ENCODE results near the gene KAZALD1.

KAZALD1 gene

GRCh38 chr10:101061624-101062231 lies at the start of gene KAZALD1:
Gene KAZALD1 (plus strand): TSS chr10:101061989. CDS start chr10:101062593, 604 bp downstream.
- DNase-seq: no peak

DNA sequence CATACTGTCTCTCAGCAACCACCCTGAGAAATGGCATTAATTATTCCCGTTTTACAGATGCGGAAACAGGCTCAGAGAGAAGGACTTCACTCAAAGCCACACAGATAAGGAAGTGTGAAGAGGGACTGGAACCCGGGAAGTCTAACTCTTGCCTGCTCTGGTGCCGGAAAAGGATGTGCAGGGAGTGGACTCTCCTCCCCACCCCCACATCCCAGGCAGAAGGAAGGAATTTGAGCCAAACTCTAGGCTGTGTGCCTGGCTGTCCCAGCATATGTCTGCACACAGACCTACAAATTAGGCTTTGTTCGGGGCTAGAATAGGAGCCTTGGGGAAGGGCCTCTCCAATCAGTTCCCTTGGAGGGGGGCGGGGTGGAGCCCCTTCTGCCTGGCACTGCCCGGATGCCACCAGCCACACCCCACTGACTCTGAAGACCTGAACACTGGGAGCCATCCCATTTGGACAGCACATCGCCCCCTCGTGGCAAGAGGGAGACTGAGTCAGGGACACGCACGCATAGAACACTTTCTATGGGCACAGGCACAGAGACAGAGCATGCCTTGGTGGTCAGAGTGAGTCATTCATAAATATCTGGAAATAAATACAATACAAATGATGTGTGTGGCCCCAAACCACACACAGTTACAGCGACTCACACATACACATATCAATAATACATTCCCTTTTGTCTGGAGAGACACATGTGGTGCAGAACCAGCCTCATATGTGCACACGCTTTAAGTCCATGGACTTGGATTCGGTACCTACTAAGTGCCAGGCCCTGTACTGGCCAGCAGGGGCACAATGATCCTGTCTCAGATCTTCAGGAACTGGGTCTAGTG lies 49.0 kb upstream of the KAZALD1 start:
- peak; percentile 81 for DNase-seq

- DNase-seq: no peak
Measured at GRCh38 chr10:101013365-101013825, 48.4 kb upstream of the KAZALD1 start.

GRCh38 chr10:101014230-101014884 lies 47.4 kb upstream of the KAZALD1 start:
- DNase-seq: peak; percentile 61

DNA sequence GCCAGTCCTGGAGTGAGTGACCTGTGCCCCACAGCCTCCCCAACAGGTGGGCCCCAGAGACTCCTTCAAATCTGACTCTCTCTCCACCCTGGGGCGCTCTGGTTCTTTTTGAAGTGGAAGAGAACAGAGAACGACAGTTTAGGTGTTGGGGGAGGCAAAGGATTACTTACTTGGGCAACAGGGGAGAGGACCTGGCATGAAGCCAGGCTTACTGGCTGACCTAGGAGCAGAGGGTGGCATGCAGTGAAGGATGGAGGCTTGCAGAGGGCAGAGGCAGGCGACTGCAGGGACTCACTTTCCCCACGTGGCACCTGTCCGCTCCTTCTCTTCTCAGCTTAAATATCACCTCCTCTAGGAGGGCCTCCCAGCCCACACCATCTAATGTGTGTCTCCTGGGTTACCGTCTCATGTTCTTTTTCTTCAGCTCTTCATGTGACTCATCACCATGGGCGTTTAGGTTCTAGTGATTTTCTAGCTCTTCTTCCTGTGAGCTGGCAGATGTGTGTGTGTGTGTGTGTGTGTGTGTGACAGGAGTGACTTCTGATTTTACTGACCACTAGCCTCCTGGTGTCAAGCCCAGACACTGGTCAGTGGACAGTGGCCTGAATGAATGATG lies 46.7 kb upstream of the KAZALD1 start:
- peak; percentile 65 for DNase-seq

GRCh38 chr10:101015582-101015973 lies 46.2 kb upstream of the KAZALD1 start:
- no peak for DNase-seq

- DNase-seq: no peak
Measured at GRCh38 chr10:101016814-101017213, 45.0 kb upstream of the KAZALD1 start.

GRCh38 chr10:101018118-101018599 lies 43.6 kb upstream of the KAZALD1 start:
- peak; percentile 73 for DNase-seq

- DNase-seq: peak; percentile 82
Measured at GRCh38 chr10:101018600-101019439, 43.0 kb upstream of the KAZALD1 start.

- no peak for DNase-seq
Measured at GRCh38 chr10:101019440-101019703, 42.4 kb upstream of the KAZALD1 start.

DNA sequence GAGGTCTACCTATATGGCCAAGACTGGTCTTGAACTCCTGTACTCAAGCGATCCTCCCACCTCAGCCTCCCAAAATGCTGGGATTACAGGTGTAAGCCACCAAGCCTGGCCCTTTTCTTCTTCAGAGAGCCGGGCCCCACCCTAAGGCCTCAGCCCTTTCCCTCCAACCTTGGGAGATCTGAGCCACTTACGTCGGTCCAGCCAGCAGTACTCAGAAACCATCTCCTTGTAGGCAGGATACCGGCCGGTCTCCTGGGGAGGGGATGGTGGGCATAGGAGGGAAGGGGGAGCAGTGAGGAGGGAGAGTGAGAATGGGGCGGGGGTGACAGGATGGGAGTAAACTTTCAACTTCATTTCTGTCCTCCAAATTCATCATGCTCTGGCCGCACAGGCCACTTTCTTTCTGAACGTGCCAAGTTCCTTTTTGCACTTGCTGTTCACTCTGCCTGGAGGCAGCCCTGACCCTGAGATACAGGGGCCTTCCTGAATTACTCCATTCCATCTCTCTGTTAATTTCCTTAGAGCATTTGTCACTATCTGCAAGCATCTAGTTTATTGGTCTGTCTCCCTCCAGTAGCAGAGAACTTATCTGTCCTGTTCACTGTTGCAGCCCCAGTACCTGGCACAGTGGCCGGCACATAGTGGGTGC lies 41.2 kb upstream of the KAZALD1 start:
- DNase-seq: peak; percentile 70

DNA sequence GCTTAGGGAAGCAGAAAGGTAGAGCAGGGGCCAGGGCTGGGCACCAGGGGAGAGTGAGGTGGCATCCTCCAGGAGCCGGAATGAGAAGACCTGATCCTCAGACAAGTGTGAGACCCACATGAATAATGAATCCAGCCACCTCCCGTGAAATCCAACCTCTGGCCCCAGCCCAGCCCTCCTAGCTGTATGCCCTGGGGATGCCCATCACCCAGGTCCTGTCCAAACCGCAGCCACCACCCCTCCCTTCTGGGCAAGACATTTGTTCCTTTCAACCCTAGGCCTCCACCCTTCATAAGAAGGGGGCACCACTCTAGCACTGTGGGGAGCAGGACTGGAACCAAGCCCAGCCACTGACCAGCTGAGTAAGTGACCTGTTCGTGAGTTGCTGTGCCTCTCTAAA lies 40.5 kb upstream of the KAZALD1 start:
- no peak for DNase-seq

DNA sequence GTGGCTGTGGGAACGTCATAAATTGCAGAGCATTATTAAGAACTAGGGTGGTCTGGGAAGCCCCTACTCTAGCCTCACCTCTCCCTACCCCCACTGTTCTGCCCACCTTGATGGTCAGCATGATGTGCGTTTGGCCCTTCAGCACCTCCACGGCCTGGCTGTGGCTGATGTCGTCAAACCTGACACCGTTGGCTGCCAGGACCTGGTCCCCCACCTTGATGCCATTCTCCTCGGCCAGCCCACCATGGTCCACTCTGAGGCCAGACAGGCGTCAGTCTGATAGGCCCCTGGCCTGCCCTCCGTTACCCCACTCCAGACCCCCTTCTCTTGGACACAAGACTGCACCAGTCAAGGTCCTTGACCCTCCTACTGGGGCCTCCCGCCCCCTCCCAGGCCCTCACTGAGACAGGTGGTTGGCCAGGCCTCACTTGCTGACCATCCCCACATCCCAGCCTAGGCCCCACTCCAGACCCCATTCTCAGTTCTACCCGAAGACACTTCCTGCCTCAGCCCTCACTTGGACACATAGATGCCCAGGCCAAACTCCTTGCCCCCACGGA lies 40.0 kb upstream of the KAZALD1 start:
- no peak for DNase-seq

GRCh38 chr10:101022967-101023705 lies 38.7 kb upstream of the KAZALD1 start:
- no peak for DNase-seq

DNA sequence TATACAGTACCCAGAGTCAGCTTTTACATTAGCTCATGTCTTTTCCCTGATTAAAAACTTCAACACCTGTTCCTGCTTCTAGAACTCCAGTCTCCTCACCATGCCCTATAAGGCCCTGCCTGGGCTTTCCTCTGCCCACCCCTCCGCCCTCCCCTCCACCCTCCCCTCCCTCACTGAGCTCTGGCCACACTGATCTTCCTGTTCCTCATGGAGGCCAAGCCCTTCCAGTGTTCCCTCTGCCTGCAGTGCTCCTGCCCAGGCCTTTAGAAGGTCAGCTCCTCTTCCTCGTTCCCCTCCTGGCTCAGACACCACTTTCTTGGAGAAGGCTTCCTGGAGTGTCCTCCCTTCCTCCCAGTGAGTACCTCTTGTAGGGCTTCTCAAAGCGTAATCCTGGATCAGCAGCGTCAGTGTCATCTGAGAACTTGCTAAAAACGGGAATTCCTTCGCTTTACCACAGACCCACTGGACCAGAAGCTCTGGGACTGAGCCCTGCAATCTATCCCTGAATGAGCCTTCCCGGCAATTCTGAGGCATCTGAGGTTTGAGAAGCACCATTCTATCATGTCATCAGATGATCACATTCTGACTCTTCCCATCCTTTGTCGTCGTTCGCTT lies 34.6 kb upstream of the KAZALD1 start:
- DNase-seq: peak; percentile 44

GRCh38 chr10:101028446-101029337 lies 33.1 kb upstream of the KAZALD1 start:
- DNase-seq: peak; percentile 76

DNA sequence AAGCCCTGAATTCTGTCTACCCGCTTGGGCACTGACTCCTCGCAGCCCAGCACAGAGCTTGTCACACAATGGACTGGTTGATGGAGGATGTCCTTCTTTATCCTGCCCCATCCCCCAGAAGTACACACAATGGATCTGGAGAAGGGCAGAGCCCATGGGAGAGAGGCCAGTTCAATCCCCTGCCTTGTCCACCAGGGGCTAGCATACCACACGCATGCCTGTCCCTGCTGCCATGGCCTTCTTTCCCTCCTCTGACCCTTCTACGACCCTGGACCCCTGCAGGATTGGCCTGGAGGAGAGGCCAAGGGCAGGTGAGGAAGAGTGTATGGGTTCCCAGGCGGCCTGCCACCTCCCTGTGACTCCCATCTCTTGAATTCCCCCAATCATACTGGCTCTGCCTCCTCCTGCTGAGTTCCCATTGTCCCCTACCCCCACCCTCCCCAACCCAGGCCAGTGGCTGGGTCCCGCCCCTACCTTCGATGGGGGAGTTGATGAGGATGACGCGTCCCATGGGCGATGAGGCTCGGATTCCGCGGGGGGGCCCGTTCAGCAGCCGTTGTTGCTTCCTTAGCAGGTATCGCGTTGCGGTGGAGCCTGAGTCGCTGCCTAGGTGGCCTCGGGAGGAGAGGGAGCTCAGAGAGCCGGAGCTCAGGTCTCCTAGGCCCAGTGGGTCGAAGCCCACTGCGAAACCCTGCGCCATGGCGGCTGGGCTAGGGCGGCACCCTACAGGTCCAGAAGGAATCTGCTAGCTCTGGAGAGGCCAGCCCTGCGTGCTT lies 32.1 kb upstream of the KAZALD1 start:
- DNase-seq: no peak

GRCh38 chr10:101030496-101031127 lies 31.2 kb upstream of the KAZALD1 start:
- DNase-seq: no peak
